GM21723 (cell line): ENCODE data around the gene ZNF532.

Experiments
- ATAC-seq: cut with Tn5 transposase; IDR thresholded peaks from one replicate; pipeline ENCODE4 v1.9.1; 2021; ENCODE audit warnings: mild to moderate bottlenecking, moderate library complexity; ENCODE audit not compliant: unreplicated experiment

ZNF532 gene

DNA sequence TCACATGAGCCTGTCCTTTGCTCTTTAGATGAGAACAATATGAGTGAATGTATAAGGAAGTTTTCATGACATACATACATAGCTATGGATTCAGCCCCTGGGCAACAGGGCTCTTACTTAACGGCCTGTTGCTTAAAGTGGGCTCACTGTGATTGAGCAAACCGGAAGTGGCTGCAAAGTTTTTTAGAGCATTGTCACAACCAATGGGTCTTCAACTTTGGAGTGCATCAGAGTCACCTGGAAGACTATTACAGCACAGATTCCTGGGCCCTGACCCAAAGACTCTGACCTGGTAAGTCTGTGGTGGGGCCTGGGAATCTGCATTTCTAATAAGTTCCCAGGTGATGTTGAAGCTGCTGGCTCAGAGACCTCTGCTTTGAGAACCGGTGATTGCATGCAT is 168.7 kb downstream of the ZNF532 start:
- no peak for ATAC-seq

DNA sequence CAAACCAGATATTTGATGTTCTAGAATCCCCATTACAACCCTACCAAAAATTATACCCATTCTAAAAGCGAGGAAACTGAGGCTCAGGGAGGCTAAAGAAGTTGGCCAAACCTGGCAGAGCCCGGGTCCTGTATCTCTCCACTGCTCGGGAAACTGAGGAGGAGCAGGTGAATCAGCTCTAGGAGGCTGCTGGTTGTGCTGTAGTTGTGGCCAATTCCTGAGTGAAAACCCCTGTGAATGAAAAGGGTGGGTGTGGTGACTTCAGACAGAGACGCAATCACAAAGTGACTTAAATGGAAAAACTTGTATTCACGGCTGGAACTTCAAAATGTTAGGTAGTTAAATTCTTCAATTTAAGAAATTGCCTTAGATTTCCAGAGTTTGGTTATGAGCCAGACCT is 169.3 kb downstream of the ZNF532 start:
- no peak for ATAC-seq

GRCh38 chr18:59035591-59035990 is 170.9 kb downstream of the ZNF532 start:
- no peak for ATAC-seq
